PC-9 (cell line): ENCODE measurements around the gene TUBA4A. TPM values are rescaled to one million over a fixed set of nuclear protein-coding genes. Genes with fewer than 3 reads are reported as not detected.

ENCODE experiments used
- BruUV-seq: library from RNA; stranded (reverse); fragments of 400-500 nt; replicated peaks from 2 replicates; lab custom pipeline; 2021; lab: Mats Ljungman, UMichigan
- CTCF ChIA-PET: fragments of 300-600 bp; sonication (Branson Sonifier 250); formaldehyde crosslinking; loops from one replicate; lab custom pipeline; 2022; ENCODE audit warnings: antibody characterized with exemption; lab: Charles Lee
- POLR2A ChIA-PET: fragments of 300-600 bp; sonication (Branson Sonifier 250); formaldehyde crosslinking; loops from one replicate; lab custom pipeline; 2022; ENCODE audit warnings: antibody characterized with exemption; ENCODE audit not compliant: unreplicated experiment; lab: Charles Lee
- DNase-seq, 2 experiments: peaks; one replicate each; pipeline versions ENCODE4 v3.0.0 to v3.0.0-alpha.2; 2015 to 2022; ENCODE audit warnings: mixed read lengths in 1 of 2
- H2AFZ ChIP-seq: fragments of 200-600 bp; sonication (generic); 2 replicates; pipeline ENCODE4 v1.8.1; 2017; ENCODE audit warnings: antibody characterized with exemption
- H3F3A ChIP-seq: fragments of 200-600 bp; sonication (generic); 2 replicates; pipeline ENCODE4 v1.8.1; 2017; ENCODE audit warnings: antibody characterized with exemption, mild to moderate bottlenecking, low read depth; ENCODE audit not compliant: insufficient read depth
- H3K27ac ChIP-seq: fragments of 200-600 bp; sonication (generic); 2 replicates; pipeline ENCODE4 v1.6.1; 2016; ENCODE audit warnings: mixed run types
- H3K27me3 ChIP-seq: fragments of 200-600 bp; sonication (generic); 2 replicates; pipeline ENCODE4 v1.6.1; 2016; ENCODE audit warnings: low read depth, mixed run types; ENCODE audit not compliant: insufficient read depth
- H3K36me3 ChIP-seq: fragments of 200-600 bp; sonication (generic); 2 replicates; pipeline ENCODE4 v1.6.1; 2016; ENCODE audit warnings: low read depth, mixed run types
- H3K4me1 ChIP-seq: fragments of 200-600 bp; sonication (generic); replicated peaks from 2 replicates; pipeline ENCODE4 v1.6.1; 2016; ENCODE audit warnings: mixed run types; ENCODE audit not compliant: insufficient read depth
- H3K4me2 ChIP-seq: fragments of 200-600 bp; sonication (generic); 2 replicates; pipeline ENCODE4 v1.6.1; 2017; ENCODE audit warnings: mixed run types
- H3K4me3 ChIP-seq: fragments of 200-600 bp; sonication (generic); 2 replicates; pipeline ENCODE4 v1.6.1; 2016; ENCODE audit warnings: mixed run types
- H3K79me2 ChIP-seq: fragments of 200-600 bp; sonication (generic); 2 replicates; pipeline ENCODE4 v1.6.1; 2017; ENCODE audit warnings: low read depth, mixed run types
- H3K9me2 ChIP-seq: fragments of 200-600 bp; sonication (generic); 2 replicates; pipeline ENCODE4 v1.8.1; 2017; ENCODE audit warnings: mild to moderate bottlenecking; ENCODE audit not compliant: insufficient read depth
- H3K9me3 ChIP-seq: fragments of 200-600 bp; sonication (generic); 2 replicates; pipeline ENCODE4 v1.8.1; 2016; ENCODE audit warnings: low read depth; ENCODE audit not compliant: insufficient read depth
- H4K20me1 ChIP-seq: fragments of 200-600 bp; sonication (generic); 2 replicates; pipeline ENCODE4 v1.8.1; 2017; ENCODE audit not compliant: insufficient read depth
- EZH2 ChIP-seq: fragments of 200-600 bp; sonication (generic); IDR thresholded peaks from 2 replicates; pipeline ENCODE4 v1.8.0; 2017; ENCODE audit warnings: antibody characterized with exemption, low read depth
- intact Hi-C: fragments of 100-400 bp; cut with micrococcal nuclease; formaldehyde crosslinking; loops from one replicate; pipeline ENCODE4 v1.10.0; 2022; ENCODE audit not compliant: unreplicated experiment
- total RNA-seq: library from RNA; stranded (reverse); gene quantifications from 2 replicates; pipeline ENCODE4 v1.2.3, GENCODE V29; 2021
- TF ChIP-seq, protein P1 (sequence below): fragments of 200-600 bp; sonication (generic); conservative IDR thresholded peaks from 2 replicates; pipeline ENCODE4 v1.6.1; 2017; ENCODE audit warnings: mixed run types, antibody characterized with exemption, mild to moderate bottlenecking, moderate library complexity

The TUBA4A gene
- total RNA-seq, 1 experiment from 2014 or later, result 157 TPM

DNA sequence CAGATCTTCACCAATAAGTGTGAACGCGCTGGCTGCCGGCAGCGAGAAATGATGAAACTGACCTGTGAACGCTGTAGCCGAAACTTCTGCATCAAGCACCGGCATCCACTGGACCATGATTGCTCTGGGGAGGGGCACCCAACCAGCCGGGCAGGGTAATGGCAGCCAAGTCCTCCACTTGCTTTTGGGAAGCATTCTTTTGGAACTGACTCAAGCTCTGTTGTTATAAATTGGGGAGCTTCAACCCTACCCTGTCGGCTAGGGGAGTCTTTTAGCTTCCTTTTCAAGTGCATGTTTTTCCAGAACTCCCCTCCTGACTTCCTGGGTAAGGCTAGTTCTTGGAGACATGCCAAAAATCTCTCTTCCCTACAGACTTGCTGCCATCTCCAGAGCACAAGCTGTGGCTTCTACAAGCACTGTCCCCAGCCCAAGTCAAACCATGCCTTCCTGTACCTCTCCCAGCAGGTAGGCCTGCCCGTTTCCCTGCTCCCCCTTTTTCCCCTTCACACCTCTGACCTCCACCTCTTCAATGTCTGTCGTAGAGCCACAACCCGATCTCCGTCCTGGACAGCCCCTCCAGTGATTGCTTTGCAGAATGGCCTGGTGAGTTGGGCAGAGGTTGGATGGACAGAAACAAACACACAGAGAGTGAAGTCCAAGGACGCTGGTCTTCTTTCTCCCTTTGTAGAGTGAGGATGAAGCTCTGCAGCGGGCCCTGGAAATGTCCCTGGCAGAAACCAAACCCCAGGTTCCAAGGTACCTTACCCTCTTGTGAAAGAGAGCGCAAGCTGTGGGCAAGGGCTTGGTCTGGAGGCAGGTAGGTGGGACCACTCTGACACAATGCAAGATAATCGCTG lies 45.6 kb downstream of the TUBA4A start:
- Histone ChIP-seq H3K79me2 (no peaks in the 10 kb centered on the region), H3K27ac (0 out of 2 replicates have a peak overlapping the region, but pooled peaks have one; percentile 16), H3K4me2 (peak overlapping the region; percentile 100), H3K9me3 (no peaks in the 10 kb centered on the region), H2AFZ (no peak overlapping the region), H3K9me2 (no peaks in the 10 kb centered on the region), H3K27me3 (no peaks in the 10 kb centered on the region), H3K4me3 (peak overlapping the region; percentile 78; the same call in 1 of the 2 replicates), H3K36me3 (no peaks in the 10 kb centered on the region), H4K20me1 (no peaks in the 10 kb centered on the region), H3K4me1 (peaks cover 18% of the 10 kb centered on the region), H3F3A (peaks cover 14% of the 10 kb centered on the region; the same call in 1 of the 2 replicates)
- POLR2A ChIA-PET, result interaction anchor here (1.1 kb wide), 1 partner anchor 10 kb away, joined by 17 read pairs; no protein-coding TSS in a partner anchor
- CTCF ChIA-PET, result interaction anchor here (0.6 kb wide), 1 partner anchor 128 kb away, joined by 3 read pairs; no protein-coding TSS in a partner anchor
- intact Hi-C loops, result loop anchor here (1.0 to 2.0 kb wide), 3 partner anchors 9 to 71 kb away; partner anchors contain the start of genes CNPPD1 and DNAJB2
- DNase-seq, result peak in 1 of 2 experiments; percentile 54
- BruUV-seq, result no TSS peak
- TF ChIP-seq, protein P1, sequence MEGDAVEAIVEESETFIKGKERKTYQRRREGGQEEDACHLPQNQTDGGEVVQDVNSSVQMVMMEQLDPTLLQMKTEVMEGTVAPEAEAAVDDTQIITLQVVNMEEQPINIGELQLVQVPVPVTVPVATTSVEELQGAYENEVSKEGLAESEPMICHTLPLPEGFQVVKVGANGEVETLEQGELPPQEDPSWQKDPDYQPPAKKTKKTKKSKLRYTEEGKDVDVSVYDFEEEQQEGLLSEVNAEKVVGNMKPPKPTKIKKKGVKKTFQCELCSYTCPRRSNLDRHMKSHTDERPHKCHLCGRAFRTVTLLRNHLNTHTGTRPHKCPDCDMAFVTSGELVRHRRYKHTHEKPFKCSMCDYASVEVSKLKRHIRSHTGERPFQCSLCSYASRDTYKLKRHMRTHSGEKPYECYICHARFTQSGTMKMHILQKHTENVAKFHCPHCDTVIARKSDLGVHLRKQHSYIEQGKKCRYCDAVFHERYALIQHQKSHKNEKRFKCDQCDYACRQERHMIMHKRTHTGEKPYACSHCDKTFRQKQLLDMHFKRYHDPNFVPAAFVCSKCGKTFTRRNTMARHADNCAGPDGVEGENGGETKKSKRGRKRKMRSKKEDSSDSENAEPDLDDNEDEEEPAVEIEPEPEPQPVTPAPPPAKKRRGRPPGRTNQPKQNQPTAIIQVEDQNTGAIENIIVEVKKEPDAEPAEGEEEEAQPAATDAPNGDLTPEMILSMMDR, result no peak
- TF ChIP-seq EZH2, result no peak

DNA sequence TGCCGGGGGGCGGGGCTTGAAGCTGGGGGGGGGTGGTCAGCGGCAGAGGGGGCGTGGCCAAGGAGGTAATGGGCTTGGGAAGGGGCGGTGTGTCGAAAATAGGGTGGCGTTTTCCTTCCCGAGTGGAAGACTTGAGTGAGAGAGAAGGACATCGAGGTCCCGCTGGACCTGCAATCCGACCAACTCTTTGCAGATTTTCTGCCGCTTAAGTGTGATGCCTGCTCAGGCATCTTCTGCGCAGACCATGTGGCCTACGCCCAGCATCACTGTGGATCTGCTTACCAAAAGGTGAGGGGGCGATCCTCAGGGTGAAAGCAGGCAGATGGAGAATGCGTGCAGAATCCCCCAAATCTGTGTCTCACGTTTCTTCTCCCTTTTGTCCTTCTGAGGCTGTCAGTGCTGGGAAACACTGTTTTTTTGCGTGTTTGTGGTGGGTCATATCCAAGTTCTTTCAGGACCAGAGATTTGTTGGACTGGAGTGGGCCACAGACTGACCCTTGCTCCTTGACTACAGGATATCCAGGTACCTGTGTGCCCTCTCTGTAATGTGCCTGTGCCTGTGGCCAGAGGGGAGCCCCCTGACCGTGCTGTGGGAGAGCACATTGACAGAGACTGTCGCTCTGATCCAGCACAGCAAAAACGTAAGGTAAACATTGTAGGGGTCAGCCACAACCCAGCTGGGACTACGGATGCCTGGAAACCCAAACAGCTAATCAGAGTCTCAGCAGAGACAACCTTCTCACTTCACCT lies 46.4 kb downstream of the TUBA4A start:
- no peak for DNase-seq
- ChIA-PET POLR2A (interaction anchor here (0.5 to 1.1 kb wide), 4 partner anchors 10 to 206 kb away, joined by 3 to 17 read pairs (median 4); partner anchors contain the start of gene ATG9A), CTCF (interaction anchor here (0.6 kb wide), 1 partner anchor 132 kb away, joined by 9 read pairs; no protein-coding TSS in a partner anchor)
- Histone ChIP-seq H3K79me2 (no peaks in the 10 kb centered on the region), H3K9me2 (no peaks in the 10 kb centered on the region), H3K4me1 (peaks cover 18% of the 10 kb centered on the region), H3K27ac (0 out of 2 replicates have a peak overlapping the region, but pooled peaks have one; percentile 16), H3K27me3 (no peaks in the 10 kb centered on the region), H3K4me2 (peak overlapping the region; percentile 100), H2AFZ (no peak overlapping the region), H3K36me3 (no peaks in the 10 kb centered on the region), H4K20me1 (no peaks in the 10 kb centered on the region), H3K9me3 (no peaks in the 10 kb centered on the region), H3F3A (peaks cover 14% of the 10 kb centered on the region; the same call in 1 of the 2 replicates), H3K4me3 (peak overlapping the region; percentile 78)
- intact Hi-C loops, result loop anchor here (2.0 kb wide), 2 partner anchors 31 to 71 kb away; partner anchors contain the start of genes CNPPD1 and DNAJB2
- BruUV-seq, result TSS peak; percentile 62
- no peak for TF ChIP-seq EZH2
- TF ChIP-seq, protein P1, result no peak
